ENCODE measurements around the gene ETFA.

GRCh38 chr15:76229266-76229665 is 82.0 kb downstream of the ETFA start:
- TF ChIP-seq EP300 (IDR thresholded peaks at IDR 0.05; ENCODE audit: low read length) (no peak), ZFP91 (CRISPR knock-in tag; IDR thresholded peaks at IDR 0.05) (no peak), ZNF639 (CRISPR knock-in tag; conservative IDR thresholded peaks at IDR 0.05 in 1 of 2, IDR thresholded peaks at IDR 0.05 in 1 of 2) (no peak), HDAC6 (IDR thresholded peaks at IDR 0.05; ENCODE audit: low read depth, low read length) (no peak), KDM4B (IDR thresholded peaks at IDR 0.05; ENCODE audit: borderline replicate concordance in 2 of 2, low read depth in 1 of 2) (no peak), YY1 (IDR thresholded peaks at IDR 0.05; ENCODE audit: borderline replicate concordance in 1 of 3, control insufficient read depth in 1 of 3, extremely low read depth in 1 of 3, insufficient read depth in 3 of 3, insufficient read length in 1 of 3, insufficient replicate concordance in 2 of 3, low read depth in 1 of 3, low read length in 2 of 3) (no peak), RAD21 (CRISPR knock-in tag; conservative IDR thresholded peaks at IDR 0.05 in 1 of 2, IDR thresholded peaks at IDR 0.05 in 1 of 2) (no peak), POLR2A (conservative IDR thresholded peaks at IDR 0.05) (no peak), POLR2AphosphoS5 (IDR thresholded peaks at IDR 0.05; ENCODE audit: control insufficient read depth, insufficient read depth, low read depth, low read length) (no peak), EZH2 (IDR thresholded peaks at IDR 0.05; ENCODE audit: borderline replicate concordance, low read depth, low read length) (no peak), MAFK (IDR thresholded peaks at IDR 0.05; ENCODE audit: low read length) (no peak), PKNOX1 (IDR thresholded peaks at IDR 0.05) (no peak)
